Neural cell (in vitro differentiated cells): ENCODE measurements around the gene PTPRN2.

Source experiments
- EP300 ChIP-seq: fragments of 450-650 bp; conservative IDR thresholded peaks from 2 replicates; pipeline ENCODE4 v1.6.1; 2014; ENCODE audit warnings: antibody characterized with exemption, mild to moderate bottlenecking, moderate library complexity; ENCODE audit not compliant: poor library complexity, severe bottlenecking
- POLR2AphosphoS5 ChIP-seq: IDR thresholded peaks from 2 replicates; pipeline ENCODE4 v1.6.1; 2012
- SMC3 ChIP-seq: fragments of 450-650 bp; conservative IDR thresholded peaks from 2 replicates; pipeline ENCODE4 v1.6.1; 2014; ENCODE audit warnings: antibody characterized with exemption, mild to moderate bottlenecking, moderate library complexity; ENCODE audit not compliant: poor library complexity
- TF ChIP-seq, protein P1 (sequence below): IDR thresholded peaks from 2 replicates; pipeline ENCODE4 v1.6.1; 2012; ENCODE audit warnings: borderline replicate concordance
- TF ChIP-seq, protein P2 (sequence below): fragments of 450-650 bp; IDR thresholded peaks from 2 replicates; pipeline ENCODE4 v1.5.1; 2014; ENCODE audit warnings: antibody characterized with exemption, mild to moderate bottlenecking, moderate library complexity; ENCODE audit not compliant: poor library complexity, severe bottlenecking

DNA sequence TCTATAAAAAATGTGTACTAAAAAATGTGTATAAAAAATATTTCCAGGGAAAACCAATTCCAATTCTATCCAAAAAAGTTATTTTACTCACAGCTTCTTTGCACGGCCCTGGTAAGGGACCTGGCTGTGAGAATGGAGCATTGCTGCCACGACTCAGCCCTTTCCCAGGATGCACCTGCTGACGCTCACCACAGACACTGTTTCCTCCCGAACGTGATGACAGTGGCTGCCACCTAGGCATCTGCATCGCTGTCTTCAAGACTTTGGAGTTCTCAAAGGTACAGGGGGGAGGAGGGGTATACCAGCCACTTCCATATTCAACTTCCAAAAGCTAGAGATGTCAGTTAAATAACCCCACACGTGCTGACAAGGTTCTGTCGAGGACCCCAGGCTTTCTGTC, 23.9 kb upstream of the PTPRN2 start:
- TF ChIP-seq POLR2AphosphoS5, result no peak
- TF ChIP-seq, protein P1, sequence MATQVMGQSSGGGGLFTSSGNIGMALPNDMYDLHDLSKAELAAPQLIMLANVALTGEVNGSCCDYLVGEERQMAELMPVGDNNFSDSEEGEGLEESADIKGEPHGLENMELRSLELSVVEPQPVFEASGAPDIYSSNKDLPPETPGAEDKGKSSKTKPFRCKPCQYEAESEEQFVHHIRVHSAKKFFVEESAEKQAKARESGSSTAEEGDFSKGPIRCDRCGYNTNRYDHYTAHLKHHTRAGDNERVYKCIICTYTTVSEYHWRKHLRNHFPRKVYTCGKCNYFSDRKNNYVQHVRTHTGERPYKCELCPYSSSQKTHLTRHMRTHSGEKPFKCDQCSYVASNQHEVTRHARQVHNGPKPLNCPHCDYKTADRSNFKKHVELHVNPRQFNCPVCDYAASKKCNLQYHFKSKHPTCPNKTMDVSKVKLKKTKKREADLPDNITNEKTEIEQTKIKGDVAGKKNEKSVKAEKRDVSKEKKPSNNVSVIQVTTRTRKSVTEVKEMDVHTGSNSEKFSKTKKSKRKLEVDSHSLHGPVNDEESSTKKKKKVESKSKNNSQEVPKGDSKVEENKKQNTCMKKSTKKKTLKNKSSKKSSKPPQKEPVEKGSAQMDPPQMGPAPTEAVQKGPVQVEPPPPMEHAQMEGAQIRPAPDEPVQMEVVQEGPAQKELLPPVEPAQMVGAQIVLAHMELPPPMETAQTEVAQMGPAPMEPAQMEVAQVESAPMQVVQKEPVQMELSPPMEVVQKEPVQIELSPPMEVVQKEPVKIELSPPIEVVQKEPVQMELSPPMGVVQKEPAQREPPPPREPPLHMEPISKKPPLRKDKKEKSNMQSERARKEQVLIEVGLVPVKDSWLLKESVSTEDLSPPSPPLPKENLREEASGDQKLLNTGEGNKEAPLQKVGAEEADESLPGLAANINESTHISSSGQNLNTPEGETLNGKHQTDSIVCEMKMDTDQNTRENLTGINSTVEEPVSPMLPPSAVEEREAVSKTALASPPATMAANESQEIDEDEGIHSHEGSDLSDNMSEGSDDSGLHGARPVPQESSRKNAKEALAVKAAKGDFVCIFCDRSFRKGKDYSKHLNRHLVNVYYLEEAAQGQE, result no peak
- TF ChIP-seq, protein P2, sequence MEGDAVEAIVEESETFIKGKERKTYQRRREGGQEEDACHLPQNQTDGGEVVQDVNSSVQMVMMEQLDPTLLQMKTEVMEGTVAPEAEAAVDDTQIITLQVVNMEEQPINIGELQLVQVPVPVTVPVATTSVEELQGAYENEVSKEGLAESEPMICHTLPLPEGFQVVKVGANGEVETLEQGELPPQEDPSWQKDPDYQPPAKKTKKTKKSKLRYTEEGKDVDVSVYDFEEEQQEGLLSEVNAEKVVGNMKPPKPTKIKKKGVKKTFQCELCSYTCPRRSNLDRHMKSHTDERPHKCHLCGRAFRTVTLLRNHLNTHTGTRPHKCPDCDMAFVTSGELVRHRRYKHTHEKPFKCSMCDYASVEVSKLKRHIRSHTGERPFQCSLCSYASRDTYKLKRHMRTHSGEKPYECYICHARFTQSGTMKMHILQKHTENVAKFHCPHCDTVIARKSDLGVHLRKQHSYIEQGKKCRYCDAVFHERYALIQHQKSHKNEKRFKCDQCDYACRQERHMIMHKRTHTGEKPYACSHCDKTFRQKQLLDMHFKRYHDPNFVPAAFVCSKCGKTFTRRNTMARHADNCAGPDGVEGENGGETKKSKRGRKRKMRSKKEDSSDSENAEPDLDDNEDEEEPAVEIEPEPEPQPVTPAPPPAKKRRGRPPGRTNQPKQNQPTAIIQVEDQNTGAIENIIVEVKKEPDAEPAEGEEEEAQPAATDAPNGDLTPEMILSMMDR, result no peak
- TF ChIP-seq EP300, result no peak
- no peak for TF ChIP-seq SMC3
